Astrocyte (in vitro differentiated cells and primary cell): ENCODE data around the gene CBY1. TPM values are rescaled to one million over a fixed set of nuclear protein-coding genes. Genes with fewer than 3 reads are reported as not detected.
A peak's percentile ranks its signal among the peaks of the same experiment; 100 is the strongest.
"Not testable (repeated sequence)": the region's sequence is repeated elsewhere in the genome, so short reads cannot be mapped to it uniquely, and the experiment has no call there.

Experiments used
- DNase-seq: peaks from one replicate; pipeline ENCODE4 v3.0.0-alpha.2; 2010; ENCODE audit warnings: low read depth
- FAIRE-seq: peaks from 2 replicates; lab custom pipeline; 2011; peaks lifted over from hg19 to GRCh38; lab: Jason Lieb, UNC
- H2AFZ ChIP-seq: 2 replicates; pipeline ENCODE4 v1.6.0; 2012; ENCODE audit warnings: low read depth, low read length, inconsistent platforms
- H3K27ac ChIP-seq: 2 replicates; pipeline ENCODE4 v1.5.1; 2011; ENCODE audit warnings: low read depth, low read length, inconsistent platforms
- H3K27me3 ChIP-seq: 2 replicates; pipeline ENCODE4 v1.6.0; 2011; ENCODE audit warnings: low read length, inconsistent platforms; ENCODE audit not compliant: insufficient read depth
- H3K36me3 ChIP-seq: 2 replicates; pipeline ENCODE4 v1.5.1; 2011; ENCODE audit warnings: low read length, inconsistent platforms; ENCODE audit not compliant: insufficient read depth
- H3K4me1 ChIP-seq: 2 replicates; pipeline ENCODE4 v1.5.1; 2011; ENCODE audit warnings: low read length, inconsistent platforms; ENCODE audit not compliant: insufficient read depth
- H3K4me2 ChIP-seq: 2 replicates; pipeline ENCODE4 v1.6.0; 2012; ENCODE audit warnings: low read length, inconsistent platforms
- H3K4me3 ChIP-seq: 2 replicates; pipeline ENCODE4 v1.5.1; 2011; ENCODE audit warnings: low read depth, mild to moderate bottlenecking, low read length, inconsistent platforms; ENCODE audit not compliant: insufficient read depth
- H3K79me2 ChIP-seq: 2 replicates; pipeline ENCODE4 v1.6.0; 2012; ENCODE audit warnings: mild to moderate bottlenecking, low read length, inconsistent platforms; ENCODE audit not compliant: insufficient read depth
- H3K9ac ChIP-seq: 2 replicates; pipeline ENCODE4 v1.6.0; 2012; ENCODE audit warnings: mild to moderate bottlenecking, low read length, inconsistent platforms
- H3K9me3 ChIP-seq: 2 replicates; pipeline ENCODE4 v1.5.1; 2012; ENCODE audit warnings: low read depth, mild to moderate bottlenecking, low read length, inconsistent platforms; ENCODE audit not compliant: insufficient read depth
- H4K20me1 ChIP-seq: 2 replicates; pipeline ENCODE4 v1.6.0; 2012; ENCODE audit warnings: low read length, inconsistent platforms; ENCODE audit not compliant: insufficient read depth
- H3K27ac Mint-ChIP-seq: one replicate; pipeline ENCODE4 v1.8.0; 2021; ENCODE audit warnings: mild to moderate bottlenecking, mixed read lengths; ENCODE audit not compliant: unreplicated experiment
- H3K27me3 Mint-ChIP-seq: one replicate; pipeline ENCODE4 v1.8.0; 2021; ENCODE audit warnings: low read depth, mixed read lengths; ENCODE audit not compliant: unreplicated experiment
- H3K36me3 Mint-ChIP-seq: one replicate; pipeline ENCODE4 v1.8.0; 2021; ENCODE audit warnings: low read depth, mixed read lengths; ENCODE audit not compliant: unreplicated experiment
- H3K4me1 Mint-ChIP-seq: one replicate; pipeline ENCODE4 v1.8.0; 2021; ENCODE audit warnings: low read depth, mixed read lengths; ENCODE audit not compliant: unreplicated experiment
- H3K4me3 Mint-ChIP-seq: one replicate; pipeline ENCODE4 v1.8.0; 2021; ENCODE audit warnings: mild to moderate bottlenecking, moderate library complexity, mixed read lengths; ENCODE audit not compliant: unreplicated experiment
- H3K9me3 Mint-ChIP-seq: one replicate; pipeline ENCODE4 v1.8.0; 2021; ENCODE audit warnings: mild to moderate bottlenecking, mixed read lengths; ENCODE audit not compliant: unreplicated experiment
- EZH2 ChIP-seq: IDR thresholded peaks from 2 replicates; pipeline ENCODE4 v1.6.1; 2012; ENCODE audit warnings: mild to moderate bottlenecking, low read length, inconsistent platforms; ENCODE audit not compliant: insufficient read depth
- total RNA-seq: library from RNA; stranded (reverse); gene quantifications from 2 replicates; pipeline ENCODE4 v1.2.1, GENCODE V29; 2021
- TF ChIP-seq, protein P1 (sequence below): IDR thresholded peaks from 2 replicates; pipeline ENCODE4 v1.5.1; 2011; ENCODE audit warnings: low read depth, mild to moderate bottlenecking, inconsistent platforms, low read length, moderate library complexity; ENCODE audit not compliant: insufficient read depth

CBY1 gene
- total RNA-seq, 1 donor from 2014 or later = 23.2 TPM

DNA sequence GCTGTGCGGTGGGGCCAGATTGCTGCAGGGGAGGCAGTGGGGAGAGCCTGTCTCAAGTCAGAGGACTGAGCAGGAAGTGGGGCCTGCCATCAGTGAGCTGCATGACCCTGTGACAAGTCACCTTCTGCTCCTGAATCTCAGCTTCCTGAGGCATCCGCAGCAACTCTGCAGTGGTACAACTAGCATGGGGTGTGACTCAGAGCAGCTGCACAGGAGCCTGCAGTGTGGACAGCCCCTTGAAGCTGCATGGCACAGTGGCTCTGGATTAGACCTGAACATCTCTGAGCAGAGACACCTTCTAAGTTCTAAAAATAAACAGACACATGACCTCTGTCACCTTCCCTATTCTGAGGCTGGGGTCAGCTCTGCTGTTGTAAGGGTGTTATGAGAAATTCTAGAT, 18.2 kb upstream of the CBY1 start:
- Histone ChIP-seq H3K79me2 (no peaks in the 10 kb centered on the region), H3K4me3 (no peak overlapping the region), H3K9me3 (no peaks in the 10 kb centered on the region), H3K4me1 (no peaks in the 10 kb centered on the region), H4K20me1 (no peaks in the 10 kb centered on the region), H3K9ac (no peak overlapping the region), H3K27ac (no peak overlapping the region), H3K36me3 (no peaks in the 10 kb centered on the region), H3K4me2 (no peak overlapping the region), H3K27me3 (no peaks in the 10 kb centered on the region), H2AFZ (no peak overlapping the region)
- no peak for TF ChIP-seq EZH2
- TF ChIP-seq, protein P1, sequence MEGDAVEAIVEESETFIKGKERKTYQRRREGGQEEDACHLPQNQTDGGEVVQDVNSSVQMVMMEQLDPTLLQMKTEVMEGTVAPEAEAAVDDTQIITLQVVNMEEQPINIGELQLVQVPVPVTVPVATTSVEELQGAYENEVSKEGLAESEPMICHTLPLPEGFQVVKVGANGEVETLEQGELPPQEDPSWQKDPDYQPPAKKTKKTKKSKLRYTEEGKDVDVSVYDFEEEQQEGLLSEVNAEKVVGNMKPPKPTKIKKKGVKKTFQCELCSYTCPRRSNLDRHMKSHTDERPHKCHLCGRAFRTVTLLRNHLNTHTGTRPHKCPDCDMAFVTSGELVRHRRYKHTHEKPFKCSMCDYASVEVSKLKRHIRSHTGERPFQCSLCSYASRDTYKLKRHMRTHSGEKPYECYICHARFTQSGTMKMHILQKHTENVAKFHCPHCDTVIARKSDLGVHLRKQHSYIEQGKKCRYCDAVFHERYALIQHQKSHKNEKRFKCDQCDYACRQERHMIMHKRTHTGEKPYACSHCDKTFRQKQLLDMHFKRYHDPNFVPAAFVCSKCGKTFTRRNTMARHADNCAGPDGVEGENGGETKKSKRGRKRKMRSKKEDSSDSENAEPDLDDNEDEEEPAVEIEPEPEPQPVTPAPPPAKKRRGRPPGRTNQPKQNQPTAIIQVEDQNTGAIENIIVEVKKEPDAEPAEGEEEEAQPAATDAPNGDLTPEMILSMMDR = no peak
- H3K27me3 Mint-ChIP-seq = no peaks in the 10 kb centered on the region
- DNase-seq = no peak
- peak overlapping the region; percentile 18 for H3K27ac Mint-ChIP-seq
- peaks cover 11% of the 10 kb centered on the region for H3K4me1 Mint-ChIP-seq
- H3K36me3 Mint-ChIP-seq = peaks cover 15% of the 10 kb centered on the region
- no peak for FAIRE-seq
- H3K4me3 Mint-ChIP-seq = no peak overlapping the region
- no peaks in the 10 kb centered on the region for H3K9me3 Mint-ChIP-seq

DNA sequence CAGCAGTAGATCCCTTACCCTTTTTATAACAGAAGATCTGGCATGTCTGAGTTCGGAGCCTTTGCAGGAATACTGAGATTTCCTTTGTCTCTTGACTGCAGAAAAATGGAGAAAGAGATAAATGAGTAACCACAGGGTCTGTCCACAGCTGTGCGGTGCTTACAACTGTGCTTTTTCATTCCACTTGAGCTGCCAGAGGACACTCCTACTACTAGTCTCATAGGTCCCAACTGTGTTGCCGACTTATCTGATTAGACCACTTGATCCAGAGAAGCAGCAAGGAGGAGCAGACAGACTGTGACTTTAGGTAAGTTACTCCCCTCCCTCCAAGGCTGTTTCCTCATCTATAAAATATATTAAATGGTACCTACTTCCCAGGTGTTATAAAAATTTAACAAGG, 17.7 kb upstream of the CBY1 start:
- Histone ChIP-seq H3K4me1 (no peaks in the 10 kb centered on the region), H3K27ac (no peak overlapping the region), H3K4me2 (no peak overlapping the region), H3K36me3 (no peaks in the 10 kb centered on the region), H3K27me3 (no peaks in the 10 kb centered on the region), H3K9me3 (no peaks in the 10 kb centered on the region), H2AFZ (no peak overlapping the region), H3K79me2 (no peaks in the 10 kb centered on the region), H3K9ac (no peak overlapping the region), H3K4me3 (no peak overlapping the region), H4K20me1 (no peaks in the 10 kb centered on the region)
- no peaks in the 10 kb centered on the region for H3K27me3 Mint-ChIP-seq
- FAIRE-seq (no peak), DNase-seq (peak; percentile 38)
- H3K9me3 Mint-ChIP-seq = no peaks in the 10 kb centered on the region
- H3K27ac Mint-ChIP-seq = peak overlapping the region; percentile 18
- TF ChIP-seq EZH2 = no peak
- TF ChIP-seq, protein P1 = no peak
- no peak overlapping the region for H3K4me3 Mint-ChIP-seq
- H3K36me3 Mint-ChIP-seq = peaks cover 18% of the 10 kb centered on the region
- H3K4me1 Mint-ChIP-seq = peaks cover 11% of the 10 kb centered on the region

DNA sequence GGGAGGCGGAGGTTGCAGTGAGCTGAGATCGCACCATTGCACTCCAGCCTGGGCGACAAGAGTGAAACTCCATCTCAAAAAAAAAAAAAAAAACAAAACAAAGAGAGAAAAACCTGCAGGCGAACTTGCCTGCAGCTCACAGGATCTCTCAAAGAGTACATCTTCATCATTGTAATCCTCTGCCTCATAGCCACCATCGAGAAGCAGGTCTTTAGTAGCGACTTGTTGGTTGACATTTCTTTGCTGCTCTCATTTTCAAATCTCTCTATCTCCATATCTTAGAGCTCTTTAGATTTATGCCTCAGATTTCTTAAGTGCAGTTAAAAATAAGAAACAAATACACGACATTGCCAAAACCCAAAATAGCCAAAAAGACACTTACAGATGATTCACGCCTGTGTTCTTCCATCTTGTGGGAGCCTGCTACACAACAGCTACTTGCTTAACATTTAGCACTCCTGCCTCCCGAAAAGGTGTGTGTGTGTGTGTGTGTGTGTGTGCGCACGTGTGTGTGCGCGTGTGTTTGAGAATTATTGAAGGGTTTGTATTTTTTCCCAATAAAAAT, 14.9 kb upstream of the CBY1 start:
- Histone ChIP-seq H3K79me2 (no peaks in the 10 kb centered on the region), H3K4me2 (no peak overlapping the region), H3K9ac (no peak overlapping the region), H3K27ac (no peak overlapping the region), H4K20me1 (no peaks in the 10 kb centered on the region), H3K9me3 (no peaks in the 10 kb centered on the region), H3K27me3 (no peaks in the 10 kb centered on the region), H3K36me3 (no peaks in the 10 kb centered on the region), H2AFZ (no peak overlapping the region), H3K4me3 (no peak overlapping the region), H3K4me1 (no peaks in the 10 kb centered on the region)
- TF ChIP-seq, protein P1 = no peak
- TF ChIP-seq EZH2 = no peak
- FAIRE-seq (no peak), DNase-seq (no peak)
- H3K27me3 Mint-ChIP-seq = no peaks in the 10 kb centered on the region
- H3K27ac Mint-ChIP-seq = no peak overlapping the region
- no peak overlapping the region for H3K4me3 Mint-ChIP-seq
- no peaks in the 10 kb centered on the region for H3K9me3 Mint-ChIP-seq
- peaks cover 11% of the 10 kb centered on the region for H3K4me1 Mint-ChIP-seq
- peaks cover 11% of the 10 kb centered on the region for H3K36me3 Mint-ChIP-seq

DNA sequence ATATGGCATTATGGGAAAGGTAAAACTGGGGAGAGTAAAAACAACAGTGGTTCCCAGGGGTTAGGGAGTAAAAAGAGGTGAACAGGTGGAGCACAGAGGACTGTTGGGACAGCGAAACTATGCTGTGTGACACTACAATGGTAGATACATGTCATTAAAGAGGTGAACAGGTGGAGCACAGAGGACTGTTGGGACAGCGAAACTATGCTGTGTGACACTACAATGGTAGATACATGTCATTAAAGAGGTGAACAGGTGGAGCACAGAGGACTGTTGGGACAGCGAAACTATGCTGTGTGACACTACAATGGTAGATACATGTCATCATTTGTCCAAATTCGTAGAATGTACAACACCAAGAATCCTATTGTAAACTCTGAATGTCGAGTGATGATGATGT, 12.2 kb upstream of the CBY1 start:
- not testable (repeated sequence) for H4K20me1 ChIP-seq, H3K27me3 ChIP-seq, H3K4me3 ChIP-seq, H3K4me1 ChIP-seq, H3K36me3 ChIP-seq, H3K27ac Mint-ChIP-seq, H3K9me3 ChIP-seq, H3K4me1 Mint-ChIP-seq, H3K4me2 ChIP-seq, H3K27ac ChIP-seq, H3K9ac ChIP-seq, H2AFZ ChIP-seq, H3K27me3 Mint-ChIP-seq, H3K79me2 ChIP-seq, FAIRE-seq, H3K9me3 Mint-ChIP-seq, H3K4me3 Mint-ChIP-seq, DNase-seq
- H3K36me3 Mint-ChIP-seq = peaks cover 15% of the 10 kb centered on the region
